ENCODE data around the gene CIDEB. TPM values are rescaled to one million over a fixed set of nuclear protein-coding genes. Genes with fewer than 3 reads are reported as not detected.
A peak's percentile ranks its signal among the peaks of the same experiment; 100 is the strongest.

The CIDEB gene
- total and polyA plus RNA-seq, 2 donors (not counting 1 experiment from before 2014, with no cell fraction given): 26.2 to 32.8 TPM

- Mint-ChIP-seq H3K4me3 (peak overlapping the region; percentile 44), H3K27me3 (no peaks in the 10 kb centered on the region), H3K9me3 (ENCODE audit: insufficient read depth) (no peaks in the 10 kb centered on the region), H3K4me1 (peaks cover 46% of the 10 kb centered on the region), H3K27ac (peak overlapping the region; percentile 85)
- TF ChIP-seq CTCF (IDR thresholded peaks at IDR 0.05) (peak; percentile 83), EZH2 (IDR thresholded peaks at IDR 0.05; ENCODE audit: borderline replicate concordance, insufficient read depth, low read depth, low read length, poor library complexity, severe bottlenecking) (no peak)
- Histone ChIP-seq H3K36me3 (replicated peaks in 1 of 2; ENCODE audit: control extremely low read depth in 1 of 2, control insufficient read depth in 1 of 2, extremely low read depth in 1 of 2, insufficient read depth in 2 of 2, low read length in 1 of 2) (peaks cover 4 to 38% of the 10 kb centered on the region in 2 experiments), H3K27me3 (replicated peaks in 1 of 4; ENCODE audit: control extremely low read depth in 1 of 4, control insufficient read depth in 3 of 4, insufficient read depth in 4 of 4, low read length in 3 of 4) (no peaks in the 10 kb centered on the region), H3K4me2 (replicated peaks; ENCODE audit: low read depth, low read length, poor library complexity, severe bottlenecking) (peak overlapping the region; percentile 17), H3K4me1 (ENCODE audit: control insufficient read depth in 2 of 2, insufficient read depth in 2 of 2, low read length in 2 of 2) (peaks cover 30 to 41% of the 10 kb centered on the region in 2 donors), H3K79me2 (ENCODE audit: control insufficient read depth, insufficient read depth, low read length) (peaks cover 44% of the 10 kb centered on the region), H3K9ac (ENCODE audit: low read length) (no peak overlapping the region), H2AFZ (ENCODE audit: insufficient read depth, low read depth, low read length, poor library complexity, severe bottlenecking) (no peak overlapping the region), H3K4me3 (ENCODE audit: control extremely low read depth in 1 of 5, extremely low read depth in 1 of 5, insufficient read depth in 1 of 5, low read depth in 2 of 5, low read length in 4 of 5) (no peak overlapping the region), H4K20me1 (ENCODE audit: control insufficient read depth, insufficient read depth, low read length, poor library complexity, severe bottlenecking) (peaks cover 6% of the 10 kb centered on the region), H3K9me3 (ENCODE audit: control extremely low read depth in 1 of 3, control insufficient read depth in 2 of 3, insufficient read depth in 1 of 3, low read length in 2 of 3) (no peaks in the 10 kb centered on the region), H3K27ac (ENCODE audit: low read length in 2 of 2) (peak overlapping the region; percentile 42 to 76)
- intact Hi-C loops (cut with micrococcal nuclease): loop anchor here (1.0 to 5.0 kb wide), 6 partner anchors 17 to 182 kb away; partner anchors contain the start of genes DCAF11, MDP1, NRL and RABGGTA
- peak; percentile 86 for DNase-seq
- ATAC-seq (ENCODE audit: low read depth): peak; percentile 64
- ChIA-PET CTCF (interaction anchor here (0.7 to 10.9 kb wide), 27 partner anchors 7 to 238 kb away, joined by 3 to 254 read pairs (median 7); partner anchors contain the start of genes CHMP4A, CIDEB, DCAF11 and IPO4), POLR2A (interaction anchor here (1.1 to 4.1 kb wide), 6 partner anchors 9 to 54 kb away, joined by 3 to 47 read pairs (median 4); partner anchors contain the start of genes LTB4R, LTB4R2, RABGGTA and TINF2)
- 88% methylated on average over 8 of the region's 12 CpGs for WGBS (ENCODE audit: insufficient coverage)
These were observed 11.2 kb downstream of the CIDEB start for GRCh38 chr14:24296341-24297157.

GRCh38 chr14:24293525-24293924 is 14.3 kb downstream of the CIDEB start:
- peaks cover 17% of the 10 kb centered on the region for H3K79me2 ChIP-seq (ENCODE audit: control insufficient read depth, insufficient read depth, low read length)
- Mint-ChIP-seq H3K9me3 (ENCODE audit: insufficient read depth) (no peaks in the 10 kb centered on the region), H3K4me3 (no peak overlapping the region), H3K27ac (no peak overlapping the region), H3K27me3 (no peaks in the 10 kb centered on the region), H3K4me1 (peaks cover 33% of the 10 kb centered on the region)
- H2AFZ ChIP-seq (ENCODE audit: insufficient read depth, low read depth, low read length, poor library complexity, severe bottlenecking): no peak overlapping the region
- H4K20me1 ChIP-seq (ENCODE audit: control insufficient read depth, insufficient read depth, low read length, poor library complexity, severe bottlenecking): no peaks in the 10 kb centered on the region
- no peak for TF ChIP-seq EZH2 (IDR thresholded peaks at IDR 0.05; ENCODE audit: borderline replicate concordance, insufficient read depth, low read depth, low read length, poor library complexity, severe bottlenecking)
- no peak for TF ChIP-seq CTCF (IDR thresholded peaks at IDR 0.05)
- H3K27ac ChIP-seq (ENCODE audit: low read length in 2 of 2): no peak overlapping the region
- no peak overlapping the region for H3K4me2 ChIP-seq (replicated peaks; ENCODE audit: low read depth, low read length, poor library complexity, severe bottlenecking)
- WGBS (ENCODE audit: insufficient coverage): no CpG with 5 or more reads among the region's 2 CpGs
- no peak overlapping the region for H3K9ac ChIP-seq (ENCODE audit: low read length)
- H3K27me3 ChIP-seq (replicated peaks in 1 of 4; ENCODE audit: control extremely low read depth in 1 of 4, control insufficient read depth in 3 of 4, insufficient read depth in 4 of 4, low read length in 3 of 4): no peaks in the 10 kb centered on the region
- H3K9me3 ChIP-seq (ENCODE audit: control extremely low read depth in 1 of 3, control insufficient read depth in 2 of 3, insufficient read depth in 1 of 3, low read length in 2 of 3): no peaks in the 10 kb centered on the region
- intact Hi-C loops (cut with micrococcal nuclease): no loop called here
- CTCF ChIA-PET: interaction anchor here (1.4 to 5.1 kb wide), 6 partner anchors 12 to 51 kb away, joined by 7 to 41 read pairs (median 12); partner anchors contain the start of genes CIDEB, LTB4R2, RABGGTA and TINF2
- peaks cover 24 to 38% of the 10 kb centered on the region in 2 donors for H3K4me1 ChIP-seq (ENCODE audit: control insufficient read depth in 2 of 2, insufficient read depth in 2 of 2, low read length in 2 of 2)
- no peak overlapping the region for H3K4me3 ChIP-seq (ENCODE audit: control extremely low read depth in 1 of 5, extremely low read depth in 1 of 5, insufficient read depth in 1 of 5, low read depth in 2 of 5, low read length in 4 of 5)
- DNase-seq (no peak), ATAC-seq (ENCODE audit: low read depth) (no peak)
- POLR2A ChIA-PET: no interaction called here
- peaks cover 13 to 58% of the 10 kb centered on the region in 2 experiments for H3K36me3 ChIP-seq (replicated peaks in 1 of 2; ENCODE audit: control extremely low read depth in 1 of 2, control insufficient read depth in 1 of 2, extremely low read depth in 1 of 2, insufficient read depth in 2 of 2, low read length in 1 of 2)

All from B cell (primary cell).